ENCODE results near the gene DOCK4. TPM values are rescaled to one million over a fixed set of nuclear protein-coding genes. Genes with fewer than 3 reads are reported as not detected.

DOCK4 gene
- total RNA-seq, 1 donor from 2014 or later, result 0.73 TPM

GRCh38 chr7:111823826-111824225 lies 382.4 kb downstream of the DOCK4 start:
- H3K4me1 Mint-ChIP-seq, result no peaks in the 10 kb centered on the region
- TF ChIP-seq, protein P1, sequence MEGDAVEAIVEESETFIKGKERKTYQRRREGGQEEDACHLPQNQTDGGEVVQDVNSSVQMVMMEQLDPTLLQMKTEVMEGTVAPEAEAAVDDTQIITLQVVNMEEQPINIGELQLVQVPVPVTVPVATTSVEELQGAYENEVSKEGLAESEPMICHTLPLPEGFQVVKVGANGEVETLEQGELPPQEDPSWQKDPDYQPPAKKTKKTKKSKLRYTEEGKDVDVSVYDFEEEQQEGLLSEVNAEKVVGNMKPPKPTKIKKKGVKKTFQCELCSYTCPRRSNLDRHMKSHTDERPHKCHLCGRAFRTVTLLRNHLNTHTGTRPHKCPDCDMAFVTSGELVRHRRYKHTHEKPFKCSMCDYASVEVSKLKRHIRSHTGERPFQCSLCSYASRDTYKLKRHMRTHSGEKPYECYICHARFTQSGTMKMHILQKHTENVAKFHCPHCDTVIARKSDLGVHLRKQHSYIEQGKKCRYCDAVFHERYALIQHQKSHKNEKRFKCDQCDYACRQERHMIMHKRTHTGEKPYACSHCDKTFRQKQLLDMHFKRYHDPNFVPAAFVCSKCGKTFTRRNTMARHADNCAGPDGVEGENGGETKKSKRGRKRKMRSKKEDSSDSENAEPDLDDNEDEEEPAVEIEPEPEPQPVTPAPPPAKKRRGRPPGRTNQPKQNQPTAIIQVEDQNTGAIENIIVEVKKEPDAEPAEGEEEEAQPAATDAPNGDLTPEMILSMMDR (IDR thresholded peaks at IDR 0.05), result no peak
- ChIA-PET POLR2A (no interaction called here), CTCF (no interaction called here)
- H3K36me3 Mint-ChIP-seq (ENCODE audit: low read depth), result no peaks in the 10 kb centered on the region
- H3K27ac Mint-ChIP-seq, result no peak overlapping the region
- H3K27me3 Mint-ChIP-seq, result no peaks in the 10 kb centered on the region
- no peak overlapping the region for H3K4me3 Mint-ChIP-seq
- H3K9me3 Mint-ChIP-seq, result no peaks in the 10 kb centered on the region
- intact Hi-C loops (cut with micrococcal nuclease), result no loop called here
- DNase-seq (no peak), ATAC-seq (ENCODE audit: low read depth) (no peak)

DNA sequence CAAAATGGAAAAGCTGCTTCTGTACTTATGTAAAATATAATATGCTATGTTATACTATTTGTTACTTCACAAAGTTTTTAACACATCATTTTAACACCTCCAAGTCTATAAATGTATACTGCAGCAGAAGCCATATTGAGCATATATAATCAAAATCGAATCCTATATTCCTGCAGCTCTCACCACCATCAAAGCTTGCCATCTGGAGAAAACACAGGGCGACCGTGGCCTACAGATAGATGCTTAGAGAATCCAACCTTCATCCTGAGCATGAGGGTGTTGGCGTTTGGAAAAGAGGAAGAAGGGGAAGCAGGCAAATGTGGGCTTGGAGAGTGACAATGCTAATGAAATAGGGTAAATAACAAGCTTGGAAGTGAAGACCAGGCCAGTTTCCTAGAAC lies 385.2 kb downstream of the DOCK4 start:
- CTCF ChIA-PET, result interaction anchor here (0.6 kb wide), 1 partner anchor 80 kb away, joined by 3 read pairs; no protein-coding TSS in a partner anchor
- H3K27me3 Mint-ChIP-seq, result no peaks in the 10 kb centered on the region
- DNase-seq, result no peak
- no peaks in the 10 kb centered on the region for H3K4me1 Mint-ChIP-seq
- no peak overlapping the region for H3K27ac Mint-ChIP-seq
- H3K4me3 Mint-ChIP-seq, result no peak overlapping the region
- no peaks in the 10 kb centered on the region for H3K9me3 Mint-ChIP-seq
- no peaks in the 10 kb centered on the region for H3K36me3 Mint-ChIP-seq (ENCODE audit: low read depth)
- POLR2A ChIA-PET, result no interaction called here
- TF ChIP-seq, protein P1 (IDR thresholded peaks at IDR 0.05), result no peak
- intact Hi-C loops (cut with micrococcal nuclease), result no loop called here
- ATAC-seq (ENCODE audit: low read depth), result no peak

DNA sequence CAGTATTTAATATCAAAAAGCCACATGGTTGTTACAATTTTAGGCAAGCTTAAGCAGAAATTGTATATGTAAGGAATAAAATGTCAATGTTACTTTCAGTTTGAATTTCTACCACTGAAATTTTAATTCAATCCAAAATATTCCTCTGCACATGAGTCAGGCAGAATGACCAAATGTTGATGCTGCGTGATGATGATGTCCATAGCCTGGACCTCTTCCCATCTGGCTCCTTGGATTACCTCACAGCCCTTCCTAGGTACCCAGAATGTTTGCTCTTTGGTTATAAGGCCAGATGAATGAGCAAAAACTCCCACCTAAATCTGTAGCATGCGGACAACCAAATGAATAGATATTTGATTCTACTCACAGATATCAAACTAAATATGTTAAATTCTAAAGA lies 385.6 kb downstream of the DOCK4 start:
- CTCF ChIA-PET, result interaction anchor here (0.6 kb wide), 1 partner anchor 81 kb away, joined by 3 read pairs; no protein-coding TSS in a partner anchor
- no peaks in the 10 kb centered on the region for H3K36me3 Mint-ChIP-seq (ENCODE audit: low read depth)
- ATAC-seq (ENCODE audit: low read depth), result no peak
- H3K4me1 Mint-ChIP-seq, result no peaks in the 10 kb centered on the region
- DNase-seq, result no peak
- H3K27me3 Mint-ChIP-seq, result no peaks in the 10 kb centered on the region
- H3K4me3 Mint-ChIP-seq, result no peak overlapping the region
- TF ChIP-seq, protein P1 (IDR thresholded peaks at IDR 0.05), result no peak
- no peaks in the 10 kb centered on the region for H3K9me3 Mint-ChIP-seq
- H3K27ac Mint-ChIP-seq, result no peak overlapping the region
- intact Hi-C loops (cut with micrococcal nuclease), result no loop called here
- POLR2A ChIA-PET, result no interaction called here

- Mint-ChIP-seq H3K27ac (no peak overlapping the region), H3K9me3 (no peaks in the 10 kb centered on the region), H3K27me3 (no peaks in the 10 kb centered on the region), H3K36me3 (ENCODE audit: low read depth) (no peaks in the 10 kb centered on the region), H3K4me3 (no peak overlapping the region), H3K4me1 (no peaks in the 10 kb centered on the region)
- TF ChIP-seq, protein P1 (IDR thresholded peaks at IDR 0.05), result no peak
- intact Hi-C loops (cut with micrococcal nuclease), result no loop called here
- CTCF ChIA-PET, result no interaction called here
- DNase-seq (no peak), ATAC-seq (ENCODE audit: low read depth) (no peak)
- POLR2A ChIA-PET, result no interaction called here
Observed at GRCh38 chr7:111820121-111820520, 386.1 kb downstream of the DOCK4 start.

- H3K4me3 Mint-ChIP-seq, result no peak overlapping the region
- ATAC-seq (ENCODE audit: low read depth), result no peak
- H3K9me3 Mint-ChIP-seq, result no peaks in the 10 kb centered on the region
- no peak for DNase-seq
- ChIA-PET POLR2A (no interaction called here), CTCF (no interaction called here)
- no peak overlapping the region for H3K27ac Mint-ChIP-seq
- intact Hi-C loops (cut with micrococcal nuclease), result no loop called here
- TF ChIP-seq, protein P1 (IDR thresholded peaks at IDR 0.05), result no peak
- no peaks in the 10 kb centered on the region for H3K36me3 Mint-ChIP-seq (ENCODE audit: low read depth)
- no peaks in the 10 kb centered on the region for H3K27me3 Mint-ChIP-seq
- H3K4me1 Mint-ChIP-seq, result no peaks in the 10 kb centered on the region
Observed at GRCh38 chr7:111815354-111815753, 390.8 kb downstream of the DOCK4 start.
